ENCODE measurements around the gene STT3B. TPM values are rescaled to one million over a fixed set of nuclear protein-coding genes. Genes with fewer than 3 reads are reported as not detected.

The STT3B gene
- total and polyA plus RNA-seq, 2 donors (not counting 1 experiment from before 2014, with no cell fraction given): 145 to 259 TPM

GRCh38 chr3:31531452-31531991 lies 1.2 kb upstream of the STT3B start:
- Histone ChIP-seq H3K27me3 (ENCODE audit: control insufficient read depth, insufficient read depth, low read length) (no peaks in the 10 kb centered on the region), H3K36me3 (ENCODE audit: control insufficient read depth, insufficient read depth, low read length) (no peaks in the 10 kb centered on the region), H3K4me3 (replicated peaks in 1 of 4; ENCODE audit: control extremely low read depth in 1 of 4, insufficient read depth in 1 of 4, low read depth in 3 of 4, low read length in 4 of 4) (peak overlapping the region; percentile 63 to 89 (median 79)), H3K4me1 (ENCODE audit: control insufficient read depth, extremely low read depth, insufficient read depth, low read length) (peaks cover 1% of the 10 kb centered on the region), H3K27ac (ENCODE audit: insufficient read depth, low read length) (peak overlapping the region; percentile 92), H3K79me2 (ENCODE audit: control insufficient read depth, insufficient read depth, low read length) (peaks cover 36% of the 10 kb centered on the region), H3K9ac (ENCODE audit: insufficient read depth, low read length) (peak overlapping the region; percentile 90), H3K4me2 (ENCODE audit: extremely low read depth, insufficient read depth, low read length) (peak overlapping the region; percentile 76), H4K20me1 (ENCODE audit: control insufficient read depth, extremely low read depth, insufficient read depth, low read length) (peaks cover 5% of the 10 kb centered on the region), H2AFZ (ENCODE audit: low read length) (peak overlapping the region; percentile 91), H3K9me3 (ENCODE audit: control insufficient read depth, insufficient read depth, low read depth, low read length) (no peaks in the 10 kb centered on the region)
- DNase-seq (ENCODE audit: low read depth in 2 of 2): peak in 1 of 2 donors; percentile 13
- no peak for TF ChIP-seq EZH2 (IDR thresholded peaks at IDR 0.05; ENCODE audit: low read length, missing control alignments)
- TF ChIP-seq CTCF (conservative IDR thresholded peaks at IDR 0.05 in 1 of 2, IDR thresholded peaks at IDR 0.05 in 1 of 2; ENCODE audit: low read depth in 1 of 2, low read length in 2 of 2): peak; percentile 27 to 44

DNA sequence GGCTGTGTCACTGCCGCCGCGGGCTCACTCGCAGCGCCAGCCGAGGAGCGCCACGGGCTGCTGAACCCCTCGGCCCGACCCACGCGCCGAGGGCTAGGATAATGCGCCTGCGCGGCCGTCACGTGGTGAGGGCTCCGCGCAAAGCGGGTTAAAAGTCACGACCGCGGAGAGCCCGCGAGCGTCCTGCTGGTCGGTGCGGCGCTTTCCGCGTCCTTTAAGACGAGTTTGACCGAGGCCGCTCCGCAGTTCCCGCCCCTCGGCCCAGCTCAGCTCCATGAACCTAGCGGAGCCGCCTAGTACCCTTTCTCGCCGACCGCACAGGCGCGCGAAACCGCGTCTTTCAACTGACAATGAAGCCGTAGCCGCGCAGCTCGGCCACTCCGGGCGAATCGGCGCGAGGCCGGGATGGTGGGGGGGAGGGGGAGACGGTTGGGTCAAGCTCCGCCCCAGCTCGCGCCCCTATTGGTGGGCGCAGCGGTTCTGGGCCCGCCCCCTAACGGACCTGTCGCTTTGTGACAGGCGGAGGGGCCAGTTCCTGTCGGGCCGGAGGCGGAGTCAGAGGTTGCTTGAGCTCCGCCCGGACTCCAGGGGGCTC lies 636 bp upstream of the STT3B start:
- peak overlapping the region; percentile 91 for H2AFZ ChIP-seq (ENCODE audit: low read length)
- peak overlapping the region; percentile 92 for H3K27ac ChIP-seq (ENCODE audit: insufficient read depth, low read length)
- no peaks in the 10 kb centered on the region for H3K36me3 ChIP-seq (ENCODE audit: control insufficient read depth, insufficient read depth, low read length)
- peaks cover 2% of the 10 kb centered on the region for H3K4me1 ChIP-seq (ENCODE audit: control insufficient read depth, extremely low read depth, insufficient read depth, low read length)
- peaks cover 5% of the 10 kb centered on the region for H4K20me1 ChIP-seq (ENCODE audit: control insufficient read depth, extremely low read depth, insufficient read depth, low read length)
- no peaks in the 10 kb centered on the region for H3K9me3 ChIP-seq (ENCODE audit: control insufficient read depth, insufficient read depth, low read depth, low read length)
- peak overlapping the region; percentile 92 for H3K9ac ChIP-seq (ENCODE audit: insufficient read depth, low read length)
- peaks cover 41% of the 10 kb centered on the region for H3K79me2 ChIP-seq (ENCODE audit: control insufficient read depth, insufficient read depth, low read length)
- no peak for TF ChIP-seq EZH2 (IDR thresholded peaks at IDR 0.05; ENCODE audit: low read length, missing control alignments)
- TF ChIP-seq CTCF (conservative IDR thresholded peaks at IDR 0.05 in 1 of 2, IDR thresholded peaks at IDR 0.05 in 1 of 2; ENCODE audit: low read depth in 1 of 2, low read length in 2 of 2): no peak
- H3K27me3 ChIP-seq (ENCODE audit: control insufficient read depth, insufficient read depth, low read length): no peaks in the 10 kb centered on the region
- H3K4me3 ChIP-seq (replicated peaks in 1 of 4; ENCODE audit: control extremely low read depth in 1 of 4, insufficient read depth in 1 of 4, low read depth in 3 of 4, low read length in 4 of 4): peak overlapping the region; percentile 76 to 89 (median 83)
- peak overlapping the region; percentile 76 for H3K4me2 ChIP-seq (ENCODE audit: extremely low read depth, insufficient read depth, low read length)
- peak; percentile 98 to 99 for DNase-seq (ENCODE audit: low read depth in 2 of 2)

DNA sequence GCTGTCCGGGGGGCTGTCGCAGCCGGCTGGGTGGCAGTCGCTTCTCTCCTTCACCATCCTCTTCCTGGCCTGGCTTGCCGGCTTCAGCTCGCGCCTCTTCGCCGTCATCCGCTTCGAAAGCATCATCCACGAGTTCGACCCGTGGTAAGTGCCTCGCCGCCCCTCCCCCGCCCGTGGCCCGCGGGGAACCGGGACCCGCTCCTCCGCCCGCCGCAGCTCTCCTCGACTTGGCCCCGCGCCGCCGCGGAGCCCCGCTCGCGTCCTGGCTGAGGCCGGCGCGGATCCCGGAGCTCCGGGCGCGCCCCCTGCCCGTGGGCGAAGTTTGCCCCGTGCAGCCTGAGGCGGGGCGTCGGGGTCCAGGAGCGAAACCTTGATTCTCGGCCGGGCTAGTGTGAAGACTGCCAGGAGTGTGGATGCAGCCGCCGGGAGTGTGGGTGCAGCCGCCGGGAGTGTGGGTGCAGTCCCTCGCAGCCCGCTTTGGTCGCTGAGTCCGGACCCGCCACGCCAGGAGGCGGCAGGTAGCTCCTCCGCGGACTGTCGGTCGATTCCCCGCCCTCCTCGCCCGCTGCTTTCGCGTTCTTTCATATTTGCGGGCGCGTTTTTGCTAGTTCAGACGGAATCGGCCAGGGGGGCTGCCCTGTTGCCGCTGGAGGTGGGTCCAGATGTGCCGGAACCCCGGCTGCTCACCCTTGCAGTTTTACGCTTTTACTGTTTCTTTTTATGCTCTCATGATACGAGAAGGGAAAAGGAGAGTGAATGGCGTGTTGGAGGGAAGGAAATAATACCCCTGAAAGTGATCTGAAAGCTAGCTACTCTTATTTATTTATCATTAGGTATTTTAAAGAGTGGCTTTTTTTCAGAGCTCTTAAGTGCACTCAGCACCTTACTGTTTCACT lies 692 bp downstream of the STT3B start:
- Histone ChIP-seq H3K4me3 (replicated peaks in 1 of 4; ENCODE audit: control extremely low read depth in 1 of 4, insufficient read depth in 1 of 4, low read depth in 3 of 4, low read length in 4 of 4) (peak overlapping the region; percentile 76 to 97 (median 83)), H3K4me1 (ENCODE audit: control insufficient read depth, extremely low read depth, insufficient read depth, low read length) (peaks cover 2% of the 10 kb centered on the region), H3K4me2 (ENCODE audit: extremely low read depth, insufficient read depth, low read length) (peak overlapping the region; percentile 88), H3K79me2 (ENCODE audit: control insufficient read depth, insufficient read depth, low read length) (peaks cover 55% of the 10 kb centered on the region), H4K20me1 (ENCODE audit: control insufficient read depth, extremely low read depth, insufficient read depth, low read length) (peaks cover 5% of the 10 kb centered on the region), H3K9me3 (ENCODE audit: control insufficient read depth, insufficient read depth, low read depth, low read length) (no peaks in the 10 kb centered on the region), H3K27me3 (ENCODE audit: control insufficient read depth, insufficient read depth, low read length) (no peaks in the 10 kb centered on the region), H3K36me3 (ENCODE audit: control insufficient read depth, insufficient read depth, low read length) (no peaks in the 10 kb centered on the region), H2AFZ (ENCODE audit: low read length) (peak overlapping the region; percentile 39), H3K9ac (ENCODE audit: insufficient read depth, low read length) (peak overlapping the region; percentile 92), H3K27ac (ENCODE audit: insufficient read depth, low read length) (peak overlapping the region; percentile 92)
- TF ChIP-seq EZH2 (IDR thresholded peaks at IDR 0.05; ENCODE audit: low read length, missing control alignments) (no peak), CTCF (conservative IDR thresholded peaks at IDR 0.05 in 1 of 2, IDR thresholded peaks at IDR 0.05 in 1 of 2; ENCODE audit: low read depth in 1 of 2, low read length in 2 of 2) (peak in 1 of 2 donors; percentile 27)
- DNase-seq (ENCODE audit: low read depth in 2 of 2): peak; percentile 19 to 25
